22Rv1 (cell line): ENCODE data around the gene RASA3.

Experiments
- CTCF ChIP-seq: fragments of 450-650 bp; IDR thresholded peaks from 2 replicates; pipeline ENCODE4 v1.5.1; 2017; ENCODE audit warnings: mild to moderate bottlenecking
- ZFX ChIP-seq: fragments of 450-650 bp; IDR thresholded peaks from 2 replicates; pipeline ENCODE4 v1.6.1; 2017; ENCODE audit warnings: antibody characterized with exemption, borderline replicate concordance

GRCh38 chr13:114115191-114115671 lies 17.2 kb downstream of the RASA3 start:
- no peak for TF ChIP-seq CTCF
- TF ChIP-seq ZFX: no peak
